Right lobe of liver (tissue), 6 donors: ENCODE measurements around the gene BRCC3. TPM values are rescaled to one million over a fixed set of nuclear protein-coding genes. Genes with fewer than 3 reads are reported as not detected.

ENCODE experiments used
- ATAC-seq, 4 donors: fragments of 200-7000 bp; cut with Tn5 transposase; one replicate each; pipeline ENCODE4 v1.9.1; 2020; ENCODE audit warnings: mild to moderate bottlenecking in 4 of 4, moderate library complexity in 4 of 4
- DNase-seq, 3 donors: peaks; one replicate each; pipeline ENCODE4 v3.0.0-alpha.2; 2020
- H3K27ac ChIP-seq, 3 donors: fragments of 200-600 bp; one replicate each; pipeline ENCODE4 v1.8.0; 2022
- H3K27me3 ChIP-seq, 2 donors: fragments of 200-600 bp; one replicate each; pipeline ENCODE4 v1.8.0; 2022
- H3K36me3 ChIP-seq, 4 donors: fragments of 200-600 bp; sonication (generic) in 1 of 4; one replicate each; pipeline versions ENCODE4 v1.5.1 to v1.8.0; 2017 to 2022; ENCODE audit warnings: control low read depth in 1 of 4
- H3K4me1 ChIP-seq, 4 donors: fragments of 200-600 bp; sonication (generic) in 1 of 4; one replicate each; pipeline versions ENCODE4 v1.5.1 to v1.8.0; 2017 to 2022; ENCODE audit warnings: control low read depth in 1 of 4
- H3K4me3 ChIP-seq, 3 donors: fragments of 200-600 bp; one replicate each; pipeline ENCODE4 v1.8.0; 2022
- H3K9me3 ChIP-seq, 4 donors: fragments of 200-600 bp; sonication (generic) in 1 of 4; one replicate each; pipeline versions ENCODE4 v1.5.1 to v1.8.0; 2017 to 2022; ENCODE audit warnings: control low read depth in 1 of 4
- POLR2A ChIP-seq: fragments of 450-650 bp; IDR thresholded peaks from one replicate; pipeline ENCODE4 v1.6.1; 2017; ENCODE audit warnings: antibody characterized with exemption, mild to moderate bottlenecking
- WGBS: methylation state at CpG from one replicate; pipeline ENCODE4 v1.1.6; 2018; ENCODE audit warnings: low coverage, low lambda C conversion rate; ENCODE audit not compliant: insufficient coverage; ENCODE audit errors: missing lambda C conversion rate; 5-methylcytosine and 5-hydroxymethylcytosine counted together
- intact Hi-C, 2 donors: fragments of 100-400 bp; cut with DNase I; formaldehyde crosslinking; loops; one replicate each; pipeline versions ENCODE4 v1.11.2 to v1.14.1; 2022
- total RNA-seq, 6 experiments: library from RNA; depleted of rRNA in 2 of 6; stranded (reverse); fragments of >200 nt in 2 of 6; fragmentation: NEBNext Ultra II Directional in 3 of 6; extraction: Animal tissue kit (Norgen Biotek cat#: 25700) in 3 of 6; gene quantifications; one replicate each; pipeline versions ENCODE4 v1.1.0 to v1.2.4, GENCODE V29; 2016 to 2023
- TF ChIP-seq, protein P1 (sequence below), 4 donors: fragments of 200-600 bp in 3 of 4; fragments of 450-650 bp in 1 of 4; IDR thresholded peaks; one replicate each; pipeline versions ENCODE4 v1.5.1 to v1.8.0; 2016 to 2022; ENCODE audit warnings: antibody characterized with exemption in 4 of 4, mild to moderate bottlenecking in 2 of 4
- donor health status: DM: no; HTN: yes; CAD: no.
- donor health status: DM: no; HTN: no; CAD: no.
- donor health status: DM: no; HTN: no; CAD: no.
- donor health status: DM: no; HTN: yes; CAD: no.
- donor health status: DM: no; HTN: yes; CAD: no.

BRCC3 gene
- total RNA-seq, 6 experiments from 2014 or later, result 10.1 to 13.4 (median 10.5) TPM

DNA sequence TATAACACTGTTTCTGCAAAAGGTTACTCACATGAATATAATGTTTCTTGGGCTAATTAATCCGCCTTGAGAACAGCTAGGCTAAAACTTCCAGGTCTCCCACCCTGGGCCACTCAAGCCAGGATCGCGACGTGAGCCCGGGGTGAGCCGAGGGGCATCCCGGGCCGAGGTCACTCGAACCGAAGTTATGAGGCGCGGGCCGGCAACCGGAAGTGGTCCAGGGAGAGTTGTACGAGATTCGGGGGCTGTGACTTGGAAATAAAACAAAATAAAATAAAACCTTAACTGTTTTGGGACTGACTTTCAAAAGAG lies 689 bp upstream of the BRCC3 start:
- Histone ChIP-seq H3K4me3 (peak overlapping the region; percentile 56 to 62 (median 62)), H3K9me3 (no peaks in the 10 kb centered on the region), H3K36me3 (peaks cover 0 to under 1% (median 0%) of the 10 kb centered on the region in 4 donors), H3K4me1 (peaks cover 0 to 15% (median 0%) of the 10 kb centered on the region in 4 donors), H3K27me3 (no peaks in the 10 kb centered on the region), H3K27ac (peak overlapping the region; percentile 52 to 88 (median 78))
- peak in 3 of 4 donors; percentile 7 to 34 (median 8) for ATAC-seq
- TF ChIP-seq POLR2A, result no peak
- TF ChIP-seq, protein P1, sequence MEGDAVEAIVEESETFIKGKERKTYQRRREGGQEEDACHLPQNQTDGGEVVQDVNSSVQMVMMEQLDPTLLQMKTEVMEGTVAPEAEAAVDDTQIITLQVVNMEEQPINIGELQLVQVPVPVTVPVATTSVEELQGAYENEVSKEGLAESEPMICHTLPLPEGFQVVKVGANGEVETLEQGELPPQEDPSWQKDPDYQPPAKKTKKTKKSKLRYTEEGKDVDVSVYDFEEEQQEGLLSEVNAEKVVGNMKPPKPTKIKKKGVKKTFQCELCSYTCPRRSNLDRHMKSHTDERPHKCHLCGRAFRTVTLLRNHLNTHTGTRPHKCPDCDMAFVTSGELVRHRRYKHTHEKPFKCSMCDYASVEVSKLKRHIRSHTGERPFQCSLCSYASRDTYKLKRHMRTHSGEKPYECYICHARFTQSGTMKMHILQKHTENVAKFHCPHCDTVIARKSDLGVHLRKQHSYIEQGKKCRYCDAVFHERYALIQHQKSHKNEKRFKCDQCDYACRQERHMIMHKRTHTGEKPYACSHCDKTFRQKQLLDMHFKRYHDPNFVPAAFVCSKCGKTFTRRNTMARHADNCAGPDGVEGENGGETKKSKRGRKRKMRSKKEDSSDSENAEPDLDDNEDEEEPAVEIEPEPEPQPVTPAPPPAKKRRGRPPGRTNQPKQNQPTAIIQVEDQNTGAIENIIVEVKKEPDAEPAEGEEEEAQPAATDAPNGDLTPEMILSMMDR (IDR thresholded peaks at IDR 0.05), result no peak
- DNase-seq, result peak in 1 of 3 donors; percentile 62
- intact Hi-C loops, result no loop called here
- WGBS, result 25% methylated on average over 14 of the region's 16 CpGs

DNA sequence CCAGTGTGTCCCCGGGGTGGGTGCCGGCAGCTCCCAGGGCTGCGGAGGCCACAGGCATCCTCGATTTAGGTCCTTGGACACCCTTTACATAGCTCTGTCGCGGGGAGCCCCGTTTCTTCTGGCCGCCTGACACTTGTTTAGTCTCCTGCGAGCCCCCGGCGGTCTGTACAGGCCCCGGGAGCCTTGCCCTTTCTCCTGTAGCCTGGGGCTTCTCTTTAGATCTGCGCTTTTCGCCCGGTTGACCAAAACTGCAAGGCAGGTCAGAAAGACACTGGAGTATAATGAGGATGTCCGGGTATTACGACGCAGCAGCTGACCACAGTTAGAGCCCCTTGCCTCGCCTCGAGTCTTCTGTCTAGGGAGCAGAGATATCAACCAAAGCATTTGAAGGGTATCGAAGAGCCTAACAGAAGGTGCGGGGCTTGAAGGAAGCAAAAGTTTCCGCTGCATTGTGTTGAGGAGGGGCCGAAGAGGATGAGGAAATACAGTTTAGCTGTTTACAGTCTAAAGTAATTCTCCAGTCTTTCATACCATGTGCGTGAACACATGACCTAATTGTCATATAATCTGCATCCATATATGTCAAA lies 479 bp downstream of the BRCC3 start:
- H3K36me3 ChIP-seq, result peaks cover 0 to 3% (median 2%) of the 10 kb centered on the region in 4 donors
- no peaks in the 10 kb centered on the region for H3K27me3 ChIP-seq
- H3K4me3 ChIP-seq, result peak overlapping the region; percentile 49 to 66 (median 63)
- H3K9me3 ChIP-seq, result no peaks in the 10 kb centered on the region
- H3K27ac ChIP-seq, result peak overlapping the region; percentile 52 to 65 (median 62)
- ATAC-seq, result peak in 3 of 4 donors; percentile 3 to 55 (median 6)
- 30% methylated on average over 13 of the region's 25 CpGs for WGBS
- intact Hi-C loops, result no loop called here
- TF ChIP-seq, protein P1 (IDR thresholded peaks at IDR 0.05), result no peak
- no peak for TF ChIP-seq POLR2A
- DNase-seq, result peak in 1 of 3 donors; percentile 62
- peaks cover 0 to 6% (median 0%) of the 10 kb centered on the region in 4 donors for H3K4me1 ChIP-seq

DNA sequence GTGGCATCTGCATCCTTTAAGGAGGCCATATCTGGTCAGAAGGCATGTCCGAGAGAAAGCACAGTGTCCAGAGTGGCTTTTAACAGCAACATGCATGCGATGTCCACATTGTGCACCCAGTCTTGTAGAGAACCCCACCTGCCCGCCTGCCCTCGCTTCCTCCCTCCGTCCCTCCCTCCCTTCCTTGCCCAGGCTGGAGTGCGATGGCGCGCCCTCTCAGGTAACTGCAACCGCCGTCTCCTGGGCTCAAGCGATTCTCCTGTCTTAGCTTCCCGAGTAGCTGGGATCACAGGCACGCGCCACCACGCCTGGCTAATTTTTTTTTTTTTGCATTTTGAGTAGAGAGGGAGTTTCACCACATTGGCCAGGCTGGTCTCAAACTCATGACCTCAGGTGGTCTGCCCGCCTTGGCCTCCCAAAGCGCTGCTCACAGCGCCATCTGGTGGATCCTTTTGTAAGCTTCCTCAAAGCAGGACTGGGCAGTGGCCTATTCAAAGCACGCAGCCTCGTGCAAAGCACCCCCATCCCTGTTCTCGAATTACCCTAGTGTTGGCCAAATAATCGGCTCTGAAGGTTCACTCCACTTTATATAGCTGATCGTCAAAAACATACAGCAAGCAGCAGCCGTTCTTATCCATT lies 15.0 kb downstream of the BRCC3 start:
- intact Hi-C loops, result no loop called here

DNA sequence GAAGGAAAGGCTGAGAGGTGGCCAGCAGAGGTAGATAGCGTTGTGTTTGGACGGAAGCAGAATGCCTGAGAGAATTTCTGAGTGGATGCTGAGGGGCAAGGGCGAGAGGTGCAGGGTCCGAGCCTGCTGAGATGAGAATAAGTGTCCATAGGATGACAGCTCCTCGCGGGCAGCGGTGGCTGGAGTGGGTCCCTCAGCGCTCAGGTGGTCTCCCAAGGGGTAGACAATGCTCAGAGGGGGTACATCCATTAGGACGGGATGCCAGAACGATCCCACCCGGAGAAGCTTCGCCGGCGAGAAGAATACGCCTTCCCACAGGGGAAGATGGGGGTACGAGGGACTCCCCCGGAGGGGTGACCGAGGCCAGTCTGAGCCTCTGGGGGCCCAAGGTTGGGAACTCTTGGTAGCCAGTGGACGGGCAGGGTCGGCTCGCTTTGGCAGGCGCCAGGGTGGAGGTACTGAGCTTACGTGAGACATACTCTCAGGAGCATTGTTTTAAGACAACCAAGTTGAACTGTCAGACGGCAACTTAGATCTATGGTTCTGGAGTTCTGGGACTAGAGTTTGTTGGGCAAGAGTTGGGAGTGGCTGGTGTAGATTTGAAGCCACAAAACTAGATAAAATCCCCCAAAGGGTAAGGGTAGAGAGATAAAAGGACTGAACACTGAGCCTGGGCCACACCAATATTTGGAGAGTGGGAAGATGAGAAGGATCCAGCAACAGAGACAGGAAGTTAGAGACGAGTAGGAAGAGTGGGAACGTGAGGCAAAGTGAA lies 15.8 kb downstream of the BRCC3 start:
- Histone ChIP-seq H3K27ac (no peak overlapping the region), H3K9me3 (no peaks in the 10 kb centered on the region), H3K4me3 (no peak overlapping the region), H3K36me3 (no peaks in the 10 kb centered on the region), H3K4me1 (no peaks in the 10 kb centered on the region), H3K27me3 (no peaks in the 10 kb centered on the region)
- TF ChIP-seq, protein P1 (IDR thresholded peaks at IDR 0.05), result no peak
- TF ChIP-seq POLR2A, result no peak
- ATAC-seq, result no peak
- WGBS, result 74% methylated on average over 16 of the region's 26 CpGs
- no peak for DNase-seq
- intact Hi-C loops, result no loop called here

More for the DNA sequence above, 15.0 kb downstream of the BRCC3 start:
- Histone ChIP-seq H3K9me3 (no peaks in the 10 kb centered on the region), H3K4me3 (no peak overlapping the region), H3K36me3 (no peaks in the 10 kb centered on the region), H3K27me3 (no peaks in the 10 kb centered on the region), H3K27ac (no peak overlapping the region), H3K4me1 (no peaks in the 10 kb centered on the region)
- TF ChIP-seq POLR2A, result no peak
- TF ChIP-seq, protein P1 (IDR thresholded peaks at IDR 0.05), result peak; percentile 43 to 57 (median 54)
- DNase-seq (peak in 2 of 3 donors; percentile 49 to 54), ATAC-seq (peak; percentile 60 to 70 (median 62))
- 71% methylated on average over 18 of the region's 24 CpGs for WGBS
